SU-DHL-6 (cell line): ENCODE results near the gene TNXB.

Experiments used
- H2AFZ ChIP-seq: fragments of 200-600 bp; sonication (generic); 2 replicates; pipeline ENCODE4 v1.6.1; 2014; ENCODE audit warnings: low read depth, mild to moderate bottlenecking, moderate library complexity, mixed read lengths, antibody characterized with exemption, low read length; ENCODE audit not compliant: severe bottlenecking
- H3F3A ChIP-seq: fragments of 200-600 bp; shearing (Covaris generic); 2 replicates; pipeline ENCODE4 v1.6.0; 2016; ENCODE audit warnings: antibody characterized with exemption, mild to moderate bottlenecking; ENCODE audit not compliant: insufficient read depth
- H3K27ac ChIP-seq: fragments of 200-600 bp; sonication (generic); 2 replicates; pipeline ENCODE4 v1.5.1; 2016; ENCODE audit warnings: low read depth, mild to moderate bottlenecking, low read length, moderate library complexity, mixed read lengths
- H3K27me3 ChIP-seq: fragments of 200-600 bp; sonication (generic), shearing (Covaris generic); 2 replicates; pipeline ENCODE4 v1.6.0; 2014; ENCODE audit warnings: mild to moderate bottlenecking, low read length
- H3K36me3 ChIP-seq: fragments of 200-600 bp; sonication (generic); 2 replicates; pipeline ENCODE4 v1.6.1; 2014; ENCODE audit warnings: mild to moderate bottlenecking, low read length, mixed read lengths
- H3K4me2 ChIP-seq: fragments of 300-600, 200-600 bp; shearing (Covaris generic), sonication (generic); 2 replicates; pipeline ENCODE4 v1.6.0; 2014; ENCODE audit warnings: low read length, low read depth, mild to moderate bottlenecking; ENCODE audit not compliant: poor library complexity, severe bottlenecking
- H3K4me3 ChIP-seq: fragments of 200-600 bp; sonication (generic); 2 replicates; pipeline ENCODE4 v1.5.1; 2014; ENCODE audit warnings: antibody characterized with exemption, low read length, mild to moderate bottlenecking, mixed read lengths; ENCODE audit not compliant: insufficient read depth, poor library complexity, severe bottlenecking
- H3K79me2 ChIP-seq: fragments of 200-600 bp; sonication (generic); 2 replicates; pipeline ENCODE4 v1.6.1; 2014; ENCODE audit warnings: mild to moderate bottlenecking, low read length, moderate library complexity; ENCODE audit not compliant: insufficient read depth
- H3K9ac ChIP-seq: fragments of 200-600 bp; sonication (generic); 2 replicates; pipeline ENCODE4 v1.7.0; 2014; ENCODE audit warnings: mild to moderate bottlenecking, low read length
- H3K9me2 ChIP-seq: fragments of 200-600 bp; sonication (generic); replicated peaks from 2 replicates; pipeline ENCODE4 v1.6.1; 2014; ENCODE audit warnings: low read length; ENCODE audit not compliant: insufficient read depth
- H3K9me3 ChIP-seq: fragments of 200-600 bp; sonication (generic); 2 replicates; pipeline ENCODE4 v1.6.1; 2014; ENCODE audit warnings: low read length, mixed read lengths; ENCODE audit not compliant: insufficient read depth
- H4K20me1 ChIP-seq: fragments of 200-600 bp; sonication (generic); 2 replicates; pipeline ENCODE4 v1.6.1; 2014; ENCODE audit warnings: low read depth, mild to moderate bottlenecking, antibody characterized with exemption, low read length, moderate library complexity, mixed read lengths
- EZH2phosphoT487 ChIP-seq: fragments of 200-600 bp; sonication (generic), shearing (Covaris generic); conservative IDR thresholded peaks from 2 replicates; pipeline ENCODE4 v1.6.1; 2018; ENCODE audit warnings: mild to moderate bottlenecking, antibody characterized with exemption, low read length, moderate library complexity, mixed read lengths
- TF ChIP-seq, protein P1 (sequence below): fragments of 200-600 bp; sonication (generic); IDR thresholded peaks from one replicate; pipeline ENCODE4 v1.5.1; 2017; ENCODE audit warnings: antibody characterized with exemption, mild to moderate bottlenecking, low read length, moderate library complexity; ENCODE audit not compliant: insufficient read depth, poor library complexity, severe bottlenecking

The TNXB gene

GRCh38 chr6:32149932-32150870 lies 41.1 kb upstream of the TNXB start:
- no peaks in the 10 kb centered on the region for H3K9me2 ChIP-seq
- H3K9me3 ChIP-seq, result no peaks in the 10 kb centered on the region
- H2AFZ ChIP-seq, result no peak overlapping the region
- H3K27me3 ChIP-seq, result no peaks in the 10 kb centered on the region
- H3K4me3 ChIP-seq, result no peak overlapping the region
- TF ChIP-seq, protein P1, sequence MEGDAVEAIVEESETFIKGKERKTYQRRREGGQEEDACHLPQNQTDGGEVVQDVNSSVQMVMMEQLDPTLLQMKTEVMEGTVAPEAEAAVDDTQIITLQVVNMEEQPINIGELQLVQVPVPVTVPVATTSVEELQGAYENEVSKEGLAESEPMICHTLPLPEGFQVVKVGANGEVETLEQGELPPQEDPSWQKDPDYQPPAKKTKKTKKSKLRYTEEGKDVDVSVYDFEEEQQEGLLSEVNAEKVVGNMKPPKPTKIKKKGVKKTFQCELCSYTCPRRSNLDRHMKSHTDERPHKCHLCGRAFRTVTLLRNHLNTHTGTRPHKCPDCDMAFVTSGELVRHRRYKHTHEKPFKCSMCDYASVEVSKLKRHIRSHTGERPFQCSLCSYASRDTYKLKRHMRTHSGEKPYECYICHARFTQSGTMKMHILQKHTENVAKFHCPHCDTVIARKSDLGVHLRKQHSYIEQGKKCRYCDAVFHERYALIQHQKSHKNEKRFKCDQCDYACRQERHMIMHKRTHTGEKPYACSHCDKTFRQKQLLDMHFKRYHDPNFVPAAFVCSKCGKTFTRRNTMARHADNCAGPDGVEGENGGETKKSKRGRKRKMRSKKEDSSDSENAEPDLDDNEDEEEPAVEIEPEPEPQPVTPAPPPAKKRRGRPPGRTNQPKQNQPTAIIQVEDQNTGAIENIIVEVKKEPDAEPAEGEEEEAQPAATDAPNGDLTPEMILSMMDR, result no peak
- TF ChIP-seq EZH2phosphoT487, result no peak
- H3K36me3 ChIP-seq, result no peaks in the 10 kb centered on the region
- no peak overlapping the region for H3K4me2 ChIP-seq
- no peaks in the 10 kb centered on the region for H4K20me1 ChIP-seq
- no peak overlapping the region for H3K9ac ChIP-seq
- H3F3A ChIP-seq, result peaks cover 8% of the 10 kb centered on the region; the same call in 1 of the 2 replicates
- no peaks in the 10 kb centered on the region for H3K79me2 ChIP-seq
- no peak overlapping the region for H3K27ac ChIP-seq

GRCh38 chr6:32149092-32149755 lies 40.1 kb upstream of the TNXB start:
- H4K20me1 ChIP-seq, result no peaks in the 10 kb centered on the region
- no peaks in the 10 kb centered on the region for H3K9me2 ChIP-seq
- no peaks in the 10 kb centered on the region for H3K9me3 ChIP-seq
- no peak overlapping the region for H3K9ac ChIP-seq
- no peak overlapping the region for H2AFZ ChIP-seq
- H3K4me2 ChIP-seq, result no peak overlapping the region
- TF ChIP-seq EZH2phosphoT487, result no peak
- TF ChIP-seq, protein P1, result no peak
- no peaks in the 10 kb centered on the region for H3K79me2 ChIP-seq
- no peak overlapping the region for H3K27ac ChIP-seq
- no peaks in the 10 kb centered on the region for H3K36me3 ChIP-seq
- no peak overlapping the region for H3K4me3 ChIP-seq
- H3K27me3 ChIP-seq, result no peaks in the 10 kb centered on the region
- H3F3A ChIP-seq, result peaks cover 8% of the 10 kb centered on the region; the same call in 1 of the 2 replicates

DNA sequence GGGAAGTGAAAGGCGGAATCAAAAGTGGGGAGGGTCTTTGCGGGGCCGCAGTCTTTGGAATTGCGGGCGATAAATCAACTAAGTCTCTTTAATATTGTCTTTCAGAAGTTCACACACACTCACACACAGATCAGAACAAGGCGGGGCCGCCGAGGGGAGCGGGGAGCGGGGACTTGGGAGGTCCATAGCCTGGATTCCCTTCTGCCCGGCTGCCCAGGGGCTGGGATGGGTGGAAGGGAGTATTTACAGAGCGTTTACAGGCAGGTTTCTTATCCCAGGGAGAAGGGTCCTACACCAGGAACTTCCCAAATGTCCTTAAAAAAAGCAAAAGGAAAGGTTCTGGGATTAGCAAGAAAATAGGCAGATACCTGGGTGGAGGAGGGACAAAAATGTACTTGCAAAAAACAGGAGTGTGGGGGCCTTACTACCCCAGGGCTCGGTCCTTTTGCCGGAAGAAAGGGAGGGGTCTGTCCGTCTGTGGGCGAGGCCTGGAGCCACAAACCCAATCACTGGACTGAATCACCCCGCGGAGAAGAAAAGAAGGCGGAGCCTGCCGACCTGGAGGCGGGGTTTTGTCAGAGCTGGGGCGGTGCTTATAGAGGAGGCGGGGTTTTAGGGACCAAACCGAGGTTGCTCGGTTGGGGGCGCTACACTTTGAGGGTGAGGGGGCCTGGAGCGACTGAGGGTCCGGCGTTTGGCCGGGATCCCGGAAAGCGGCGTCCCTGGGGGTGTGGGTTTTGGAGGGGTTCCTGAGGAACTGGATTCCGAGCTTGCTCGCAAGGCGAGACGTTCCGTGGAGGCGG lies 39.4 kb upstream of the TNXB start:
- Histone ChIP-seq H3K9me3 (no peaks in the 10 kb centered on the region), H3K36me3 (no peaks in the 10 kb centered on the region), H3F3A (peaks cover 5% of the 10 kb centered on the region; the same call in 1 of the 2 replicates), H3K4me2 (no peak overlapping the region), H3K9me2 (no peaks in the 10 kb centered on the region), H4K20me1 (no peaks in the 10 kb centered on the region), H3K79me2 (no peaks in the 10 kb centered on the region), H3K27me3 (no peaks in the 10 kb centered on the region), H3K9ac (no peak overlapping the region), H3K4me3 (no peak overlapping the region), H2AFZ (no peak overlapping the region), H3K27ac (no peak overlapping the region)
- no peak for TF ChIP-seq EZH2phosphoT487
- TF ChIP-seq, protein P1, result no peak
